Measurements from ENCODE around the gene ZNF19.
"Not testable (repeated sequence)": the region's sequence is repeated elsewhere in the genome, so short reads cannot be mapped to it uniquely, and the experiment has no call there.

The ZNF19 gene

GRCh38 chr16:71489122-71489521, at the start of gene ZNF19:
Gene ZNF19, minus strand, starts transcription at chr16:71489324. Its CDS starts 7,210 bp downstream, at chr16:71482114.
- no peak for DNase-seq

GRCh38 chr16:71537643-71538042, 48.5 kb upstream of the ZNF19 start:
- DNase-seq = no peak

- no peak for DNase-seq
Measured at GRCh38 chr16:71536752-71537499, 47.8 kb upstream of the ZNF19 start.

GRCh38 chr16:71532366-71532765, 43.2 kb upstream of the ZNF19 start:
- no peak for DNase-seq

GRCh38 chr16:71528863-71529262, 39.7 kb upstream of the ZNF19 start:
- DNase-seq = no peak

- no peak for DNase-seq
Measured at GRCh38 chr16:71528257-71528656, 39.1 kb upstream of the ZNF19 start.

GRCh38 chr16:71526111-71526631, 37.0 kb upstream of the ZNF19 start, which contains the start of gene CHST4:
Gene CHST4, plus strand, starts transcription at chr16:71526426. Its CDS starts 10,252 bp downstream, at chr16:71536678.
- DNase-seq = no peak

- DNase-seq = no peak
Measured at GRCh38 chr16:71524566-71525553, 35.7 kb upstream of the ZNF19 start.

GRCh38 chr16:71520550-71520949, 31.4 kb upstream of the ZNF19 start:
- no peak for DNase-seq

GRCh38 chr16:71515026-71515425, 25.9 kb upstream of the ZNF19 start:
- no peak for DNase-seq

- no peak for DNase-seq
Measured at GRCh38 chr16:71514476-71514875, 25.4 kb upstream of the ZNF19 start.

- no peak for DNase-seq
Measured at GRCh38 chr16:71513302-71513701, 24.2 kb upstream of the ZNF19 start.

- DNase-seq = no peak
Measured at GRCh38 chr16:71507061-71507460, 17.9 kb upstream of the ZNF19 start.

- DNase-seq = no peak
Measured at GRCh38 chr16:71504901-71505300, 15.8 kb upstream of the ZNF19 start.

- DNase-seq = not testable (repeated sequence)
Measured at GRCh38 chr16:71504051-71504450, 14.9 kb upstream of the ZNF19 start.

GRCh38 chr16:71501547-71501946, 12.4 kb upstream of the ZNF19 start:
- DNase-seq = no peak

GRCh38 chr16:71500964-71501363, 11.8 kb upstream of the ZNF19 start:
- no peak for DNase-seq

- no peak for DNase-seq
Measured at GRCh38 chr16:71499775-71500364, 10.7 kb upstream of the ZNF19 start.

GRCh38 chr16:71498031-71498430, 8.9 kb upstream of the ZNF19 start:
- no peak for DNase-seq

GRCh38 chr16:71493213-71493612, 4.1 kb upstream of the ZNF19 start:
- DNase-seq = no peak

GRCh38 chr16:71492786-71493185, 3.7 kb upstream of the ZNF19 start:
- DNase-seq = no peak

GRCh38 chr16:71491054-71491453, 1.9 kb upstream of the ZNF19 start:
- DNase-seq = no peak

- no peak for DNase-seq
Measured at GRCh38 chr16:71490361-71490760, 1.2 kb upstream of the ZNF19 start.
